Adipose tissue (tissue), 3 donors: ENCODE measurements around the gene TTC9C. TPM values are rescaled to one million over a fixed set of nuclear protein-coding genes. Genes with fewer than 3 reads are reported as not detected.
A peak's percentile ranks its signal among the peaks of the same experiment; 100 is the strongest.
"Not testable (repeated sequence)": the region's sequence is repeated elsewhere in the genome, so short reads cannot be mapped to it uniquely, and the experiment has no call there.

ENCODE experiments used
- H3K27ac ChIP-seq: one replicate; pipeline ENCODE4 v1.5.1; 2013; ENCODE audit warnings: low read depth, low read length
- WGBS, 3 donors: extraction: QIAGEN DNeasy Blood & Tissue Kit; methylation state at CpG; one replicate each; pipeline ENCODE4 v1.1.7; 2013; 5-methylcytosine and 5-hydroxymethylcytosine counted together
- polyA plus RNA-seq, 3 donors: library from polyadenylated mRNA; stranded (reverse); fragments of 200-250 nt; gene quantifications; one replicate each; pipeline ENCODE4 v1.2.3, GENCODE V29; 2013
- donor health status: healthy with polysubstance abuse.
- donor health status: Bipolar disorder and iron deficiency.
- donor health status: healthy.

The TTC9C gene, protein sequence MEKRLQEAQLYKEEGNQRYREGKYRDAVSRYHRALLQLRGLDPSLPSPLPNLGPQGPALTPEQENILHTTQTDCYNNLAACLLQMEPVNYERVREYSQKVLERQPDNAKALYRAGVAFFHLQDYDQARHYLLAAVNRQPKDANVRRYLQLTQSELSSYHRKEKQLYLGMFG
- 10 to 100 TPM; 15.1 to 30.1 (median 16.2) TPM for polyA plus RNA-seq

DNA sequence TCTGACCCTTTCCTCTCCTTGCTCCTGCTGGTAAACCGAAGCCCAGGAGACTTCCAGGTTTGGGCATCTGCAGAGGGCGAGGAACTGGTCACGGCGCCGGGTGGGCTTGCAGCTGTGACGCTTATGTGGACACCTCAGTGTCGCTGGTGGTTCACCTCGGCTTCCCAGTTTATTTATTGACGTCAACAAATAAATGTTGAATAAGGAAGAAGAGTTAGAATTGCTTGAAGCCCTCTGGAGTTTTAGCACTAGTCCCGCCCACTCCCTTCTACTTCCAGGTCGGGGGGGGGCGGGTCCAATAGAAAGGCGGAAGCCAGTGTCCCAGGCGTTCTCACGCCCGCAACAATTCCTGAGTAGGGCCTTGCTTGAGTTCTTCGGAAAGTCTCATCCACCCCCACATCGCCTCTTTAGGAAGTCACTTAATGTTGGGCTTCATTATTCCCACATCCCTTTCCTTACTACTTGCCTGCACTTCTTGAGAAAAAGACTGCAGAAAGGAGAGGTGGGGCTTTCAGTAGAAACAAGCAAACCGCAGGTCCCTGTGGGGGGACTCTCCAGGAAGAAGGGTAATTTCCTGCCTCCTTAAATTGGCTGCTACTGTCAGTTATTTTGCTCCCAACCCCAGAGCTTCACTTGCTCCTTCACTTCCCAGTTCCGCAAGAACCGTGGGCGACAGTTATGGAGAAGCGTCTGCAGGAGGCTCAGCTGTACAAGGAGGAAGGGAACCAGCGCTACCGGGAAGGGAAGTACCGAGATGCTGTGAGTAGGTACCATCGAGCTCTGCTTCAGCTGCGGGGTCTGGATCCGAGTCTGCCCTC, at the start of gene TTC9C:
Gene TTC9C (plus strand): TSS at position 316 of the 818 bp plus-strand sequence. CDS start 363 bp downstream, at position 679.
- WGBS, 3 donors = 0% methylated on average over 29 of the region's 29 CpGs
- H3K27ac ChIP-seq = peak within 1 kb of the TSS; percentile 86

DNA sequence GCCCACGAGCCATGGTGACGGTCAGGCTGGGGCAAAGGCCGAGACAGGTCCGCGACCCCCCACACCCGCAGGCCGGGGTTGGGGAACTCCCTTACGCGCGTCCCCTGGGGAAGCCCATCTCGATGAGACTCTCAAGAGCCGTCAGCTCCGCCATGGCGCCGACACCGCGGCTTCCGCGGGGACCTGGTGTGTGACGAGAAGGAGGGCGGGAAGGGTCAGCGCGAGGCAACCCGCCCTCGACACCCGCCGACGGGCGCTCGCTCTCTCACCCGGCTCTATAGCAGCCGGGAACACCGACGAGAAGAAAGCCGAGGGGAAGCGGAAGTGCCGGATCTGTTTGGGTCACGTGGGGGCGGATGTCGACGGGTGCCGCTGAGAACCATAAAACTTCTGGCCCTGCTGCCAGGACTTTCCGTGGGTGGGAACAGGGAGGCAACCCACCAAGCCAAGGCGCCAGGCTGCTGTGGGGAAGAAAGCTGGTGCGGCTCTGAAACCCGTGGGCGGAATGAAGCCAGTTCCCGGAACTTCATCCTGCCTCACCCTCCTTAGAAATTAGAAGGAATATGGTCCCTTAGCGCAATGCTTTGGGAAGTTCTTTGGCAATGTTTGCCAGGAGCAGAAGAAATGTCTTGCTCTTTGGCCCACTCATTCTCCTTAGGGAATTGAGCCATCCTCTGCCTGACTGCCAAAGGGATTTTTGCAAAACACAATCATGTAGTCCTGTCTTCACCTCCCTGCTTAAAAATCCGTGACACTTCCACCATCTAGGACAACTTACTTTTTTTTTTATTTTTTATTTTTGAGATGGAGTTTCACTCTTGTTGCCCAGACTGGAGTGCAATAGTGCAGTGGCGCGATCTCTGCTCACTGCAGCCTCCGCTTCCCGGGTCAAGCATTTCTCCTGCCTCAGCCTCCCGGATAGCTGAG, 49.3 kb upstream of the TTC9C start, which contains the start of gene UBXN1:
Gene UBXN1 (minus strand): TSS at position 304 of the 927 bp plus-strand sequence. CDS start 150 bp downstream, at position 154.
- H3K27ac ChIP-seq = peak within 1 kb of the TSS; percentile 68
- WGBS, 3 donors = 4 to 7% (median 5%) methylated on average over 43 to 55 of the region's 55 CpGs

DNA sequence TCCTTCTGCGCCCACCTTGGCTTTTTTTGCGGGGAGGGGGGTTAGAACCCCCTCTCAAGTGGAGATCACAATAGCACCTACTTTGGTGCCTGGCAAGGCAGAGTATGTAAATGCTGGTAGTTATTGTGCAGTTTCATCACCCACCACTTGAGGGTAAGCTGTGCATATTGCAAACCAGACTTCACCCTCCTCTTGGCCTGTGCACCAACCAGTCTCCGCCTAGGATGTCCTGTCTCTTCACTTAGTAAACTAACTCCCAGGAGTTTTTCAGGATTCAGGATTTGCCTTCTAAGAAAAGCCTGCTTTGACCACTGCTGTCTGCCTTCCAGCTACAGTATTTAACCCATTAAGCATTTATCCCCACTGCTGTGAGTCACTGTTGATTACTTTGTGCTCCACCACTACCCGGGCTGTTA, 47.5 kb upstream of the TTC9C start:
- H3K27ac ChIP-seq = no peak overlapping the region
- WGBS, 3 donors = 36 to 40% (median 39%) methylated on average over 4 of the region's 4 CpGs

DNA sequence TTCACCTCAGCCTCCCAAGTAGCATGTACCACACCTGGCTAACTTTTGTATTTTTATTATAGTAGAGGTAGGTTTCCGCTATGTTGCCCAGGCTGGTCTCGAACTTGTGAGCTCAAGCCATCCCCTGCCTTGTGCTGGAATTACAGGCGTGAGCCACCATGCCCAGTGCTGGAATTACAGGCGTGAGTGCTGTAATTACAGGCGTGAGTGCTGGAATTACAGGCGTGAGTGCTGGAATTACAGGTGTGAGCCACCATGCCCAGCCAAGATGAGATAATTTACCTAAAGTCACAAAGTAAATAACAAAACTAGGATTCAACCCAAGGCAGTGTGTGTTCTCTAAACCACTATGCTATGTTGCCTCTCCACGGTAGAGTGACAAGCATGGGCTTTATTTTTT, 45.8 kb upstream of the TTC9C start:
- H3K27ac ChIP-seq = no peak overlapping the region
- WGBS, 3 donors = 64 to 95% (median 84%) methylated on average over 7 of the region's 7 CpGs

DNA sequence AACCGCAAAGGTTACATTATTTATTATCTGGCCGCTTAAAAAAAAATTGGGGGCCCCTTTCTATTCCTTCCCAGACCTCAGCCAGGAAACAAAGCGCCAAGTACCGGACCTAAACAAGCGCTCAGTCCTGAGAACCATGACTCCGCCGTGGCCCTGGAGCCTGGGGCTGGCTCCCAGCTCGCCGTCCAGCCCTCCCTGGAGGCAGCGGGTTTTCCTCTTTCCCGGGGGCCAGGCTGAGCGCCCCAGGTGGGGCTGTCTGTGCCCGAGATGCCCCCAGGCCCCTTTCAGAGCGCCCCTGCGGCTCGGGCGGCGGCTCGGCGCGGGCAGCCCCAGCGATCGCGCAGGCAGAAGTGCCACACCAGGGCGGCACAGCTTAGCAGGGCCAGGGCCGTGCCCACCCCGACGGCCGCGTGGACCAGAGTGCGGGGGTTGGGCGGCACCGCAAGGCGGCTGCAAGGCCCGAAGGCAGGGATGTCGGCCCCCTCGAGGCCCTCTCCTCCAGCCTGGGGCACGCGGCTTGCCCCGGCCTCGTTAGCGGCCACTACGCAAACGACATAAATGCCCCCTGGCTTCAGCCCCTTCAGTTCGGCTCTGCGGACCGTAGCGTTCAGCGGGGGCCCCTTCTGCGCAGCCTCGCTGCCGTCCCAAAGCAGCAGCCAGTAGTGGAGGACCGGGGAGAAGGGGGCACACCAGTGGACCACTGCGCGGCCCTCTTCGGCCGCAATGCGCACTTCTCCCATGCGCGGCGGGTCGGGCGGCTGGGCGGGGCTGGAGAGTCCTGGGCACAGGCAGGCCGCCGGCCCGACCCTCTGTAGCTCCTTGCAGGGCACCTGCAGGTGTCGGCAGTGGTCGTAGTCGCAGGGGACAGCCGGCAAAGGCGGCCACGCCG, 40.5 kb upstream of the TTC9C start:
- H3K27ac ChIP-seq = no peak overlapping the region
- WGBS, 3 donors = 37 to 44% (median 40%) methylated on average over 70 to 74 of the region's 74 CpGs

DNA sequence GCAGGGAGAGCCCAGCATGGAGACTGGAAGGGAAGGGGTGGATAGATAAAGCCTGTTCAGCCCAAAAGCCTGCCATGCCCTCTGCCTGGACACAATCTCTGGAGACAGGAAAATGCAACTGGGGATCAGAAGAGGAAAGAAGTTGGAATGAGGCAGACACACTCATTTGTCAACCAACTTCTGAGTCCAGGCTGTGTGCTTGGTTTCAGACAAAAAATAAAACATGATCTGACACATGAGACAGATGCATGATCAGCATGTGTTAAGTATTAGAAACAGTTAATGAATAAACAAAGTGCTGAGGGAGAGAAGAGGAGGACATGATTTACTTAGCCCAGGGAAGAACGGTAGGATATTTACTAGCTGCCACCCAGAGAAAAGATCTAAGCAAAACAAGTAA, 39.8 kb upstream of the TTC9C start:
- WGBS, 3 donors = 16 to 61% (median 45%) methylated on average over 1 of the region's 1 CpG
- H3K27ac ChIP-seq = no peak overlapping the region

DNA sequence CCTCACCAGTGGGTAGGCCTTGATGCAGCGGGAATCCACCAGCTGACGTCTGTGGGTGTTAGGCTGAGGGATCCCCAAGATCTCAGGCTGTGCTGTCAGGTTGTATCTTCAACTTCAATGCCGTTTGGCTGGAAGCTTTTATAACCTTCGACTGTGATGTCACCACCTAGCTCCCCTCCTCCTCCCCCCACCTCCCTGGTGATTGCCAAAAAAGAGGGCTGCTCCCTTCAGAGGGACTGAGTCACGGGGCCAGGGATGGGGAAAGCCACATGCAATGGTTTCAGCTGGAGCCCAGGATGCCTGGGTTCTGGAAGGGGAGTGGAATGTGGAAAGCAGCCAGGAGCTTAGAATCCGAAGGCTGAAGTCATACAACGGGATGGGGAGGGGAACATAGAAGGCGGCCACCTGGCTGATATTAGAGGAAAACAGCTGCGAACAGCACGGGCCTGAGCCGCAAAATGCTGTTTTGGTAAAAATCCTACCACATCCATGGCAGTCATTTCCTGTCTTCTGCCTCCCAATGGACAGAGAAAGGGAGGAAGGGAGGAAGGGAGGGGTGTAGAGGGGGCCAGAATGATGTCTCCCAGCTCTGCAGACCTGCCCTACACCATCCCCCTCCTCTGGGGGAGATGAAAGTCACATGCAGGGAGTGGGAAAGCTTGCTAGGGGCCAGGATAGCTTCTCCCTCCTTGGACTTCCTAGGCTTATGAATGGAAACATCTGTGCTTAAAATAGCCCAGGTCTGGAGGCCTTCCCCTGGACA, 38.7 kb upstream of the TTC9C start, which contains the start of gene LRRN4CL:
Gene LRRN4CL (minus strand): TSS at position 110 of the 763 bp plus-strand sequence. CDS start 1,022 bp downstream, outside the sequence.
- WGBS, 3 donors = 44 to 46% (median 45%) methylated on average over 11 of the region's 11 CpGs
- no peak within 1 kb of the TSS for H3K27ac ChIP-seq

DNA sequence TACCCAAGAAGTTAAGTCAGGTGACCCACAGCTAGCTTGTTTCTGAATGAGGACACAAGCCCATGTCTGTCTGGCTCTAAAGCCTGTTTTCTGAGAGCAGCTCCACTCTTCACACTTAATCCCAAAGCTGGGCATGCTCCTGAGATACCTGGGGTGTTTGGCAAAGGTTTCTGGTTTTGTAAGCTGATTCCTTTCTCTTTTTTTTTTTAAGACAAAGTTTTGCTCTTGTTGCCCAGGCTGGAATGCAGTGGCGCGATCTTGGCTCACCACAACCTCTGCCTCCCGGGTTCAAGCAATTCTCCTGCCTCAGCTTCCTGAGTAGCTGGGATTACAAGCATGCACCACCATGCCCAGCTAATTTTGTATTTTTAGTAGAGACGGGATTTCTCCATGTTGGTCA, 34.7 kb upstream of the TTC9C start:
- WGBS, 3 donors = 71 to 100% (median 90%) methylated on average over 3 to 4 of the region's 4 CpGs
- not testable (repeated sequence) for H3K27ac ChIP-seq

DNA sequence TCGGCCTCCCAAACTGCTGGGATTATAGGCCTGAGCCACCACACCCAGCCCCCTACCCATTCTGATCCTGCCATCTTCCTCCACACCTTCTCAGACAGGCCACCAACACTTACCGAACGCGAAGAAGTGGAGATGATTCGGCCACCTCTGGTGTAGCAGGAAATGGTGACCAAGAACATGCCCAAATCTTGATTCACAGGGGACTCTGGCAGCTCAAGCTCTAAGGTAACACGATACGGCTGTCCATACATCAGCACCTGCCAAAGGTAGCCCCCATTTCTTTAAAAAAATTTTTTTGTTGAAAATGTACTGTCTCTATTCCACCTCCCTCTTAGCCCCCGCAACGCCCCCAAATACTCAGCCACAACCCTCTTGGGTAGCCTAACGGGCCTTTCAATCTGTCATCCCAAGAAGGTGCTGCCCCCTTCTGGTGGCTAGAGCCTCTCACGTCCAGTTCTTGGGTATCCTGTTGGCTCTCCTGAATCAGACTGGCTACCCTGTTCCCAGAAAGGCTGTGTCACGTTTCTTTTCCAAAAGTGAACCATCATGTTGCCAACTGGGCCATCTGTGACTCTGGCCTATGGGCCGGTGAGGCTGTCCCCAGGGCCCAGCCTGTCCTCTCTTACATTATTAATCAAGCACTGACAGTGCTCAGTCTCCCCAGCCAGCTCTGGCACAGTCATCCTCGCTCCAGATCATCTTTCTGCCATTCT, 33.7 kb upstream of the TTC9C start:
- 39 to 55% (median 42%) methylated on average over 14 of the region's 14 CpGs for WGBS, 3 donors
- H3K27ac ChIP-seq = no peak overlapping the region

DNA sequence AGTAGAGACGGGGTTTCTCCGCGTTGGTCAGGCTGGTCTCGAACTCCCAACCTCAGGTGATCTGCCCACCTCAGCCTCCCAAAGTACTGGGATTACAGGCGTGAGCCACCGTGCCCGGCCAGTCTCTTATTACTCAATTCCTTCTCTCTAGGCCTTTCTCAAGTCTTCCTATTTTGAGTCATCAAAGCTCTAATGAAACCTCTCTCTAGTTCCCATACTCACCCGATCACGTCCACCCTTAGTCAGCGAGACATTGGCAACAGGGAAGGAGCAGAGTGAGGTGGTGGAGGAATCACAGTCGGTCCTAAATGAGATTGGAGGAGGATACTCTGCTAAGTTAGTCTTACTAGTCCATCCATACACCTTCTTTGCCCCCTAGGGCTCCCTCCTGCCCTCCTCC, 26.0 kb upstream of the TTC9C start:
- WGBS, 3 donors = 67 to 90% (median 71%) methylated on average over 8 to 11 of the region's 11 CpGs
- H3K27ac ChIP-seq = no peak overlapping the region

DNA sequence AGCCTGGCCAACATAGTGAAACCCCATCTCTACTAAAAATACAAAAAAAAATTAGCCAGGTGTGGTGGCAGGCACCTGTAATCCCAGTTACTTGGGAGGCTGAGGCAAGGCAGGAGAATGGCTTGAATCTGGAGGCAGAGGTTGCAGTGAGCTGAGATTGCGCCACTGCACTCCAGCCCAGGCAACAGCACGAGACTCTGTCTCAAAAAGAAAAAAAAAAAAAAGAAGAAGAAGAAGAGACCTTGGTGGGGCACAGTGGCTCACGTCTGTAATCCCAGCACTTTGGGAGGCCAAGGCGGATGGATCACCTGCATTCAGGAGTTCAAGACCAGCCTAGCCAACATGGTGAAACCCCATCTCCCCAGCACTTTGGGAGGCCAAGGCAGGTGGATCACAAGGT, 24.4 kb upstream of the TTC9C start:
- WGBS, 3 donors = 73 to 100% (median 87%) methylated on average over 4 of the region's 4 CpGs
- not testable (repeated sequence) for H3K27ac ChIP-seq

DNA sequence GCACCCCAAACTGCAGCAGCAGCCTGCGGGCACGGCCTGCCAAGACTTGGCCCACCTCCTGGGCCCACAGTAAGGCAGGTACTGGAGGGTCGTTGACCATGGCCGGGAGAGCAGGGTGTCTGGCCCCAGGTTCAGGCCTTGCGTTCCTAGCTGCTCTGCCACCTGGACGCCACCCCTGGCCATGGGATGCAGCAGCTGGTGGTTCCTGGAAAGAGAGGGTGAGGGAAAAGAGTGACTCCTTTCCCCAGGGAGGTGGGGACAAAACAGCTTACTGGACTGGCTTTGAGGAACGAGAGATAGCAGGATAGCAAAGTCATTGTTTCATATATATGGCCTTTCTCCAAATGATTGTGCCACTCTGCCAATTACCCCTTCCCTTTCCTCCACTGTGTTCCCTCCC, 22.9 kb upstream of the TTC9C start:
- 23 to 60% (median 56%) methylated on average over 7 of the region's 7 CpGs for WGBS, 3 donors
- H3K27ac ChIP-seq = no peak overlapping the region

DNA sequence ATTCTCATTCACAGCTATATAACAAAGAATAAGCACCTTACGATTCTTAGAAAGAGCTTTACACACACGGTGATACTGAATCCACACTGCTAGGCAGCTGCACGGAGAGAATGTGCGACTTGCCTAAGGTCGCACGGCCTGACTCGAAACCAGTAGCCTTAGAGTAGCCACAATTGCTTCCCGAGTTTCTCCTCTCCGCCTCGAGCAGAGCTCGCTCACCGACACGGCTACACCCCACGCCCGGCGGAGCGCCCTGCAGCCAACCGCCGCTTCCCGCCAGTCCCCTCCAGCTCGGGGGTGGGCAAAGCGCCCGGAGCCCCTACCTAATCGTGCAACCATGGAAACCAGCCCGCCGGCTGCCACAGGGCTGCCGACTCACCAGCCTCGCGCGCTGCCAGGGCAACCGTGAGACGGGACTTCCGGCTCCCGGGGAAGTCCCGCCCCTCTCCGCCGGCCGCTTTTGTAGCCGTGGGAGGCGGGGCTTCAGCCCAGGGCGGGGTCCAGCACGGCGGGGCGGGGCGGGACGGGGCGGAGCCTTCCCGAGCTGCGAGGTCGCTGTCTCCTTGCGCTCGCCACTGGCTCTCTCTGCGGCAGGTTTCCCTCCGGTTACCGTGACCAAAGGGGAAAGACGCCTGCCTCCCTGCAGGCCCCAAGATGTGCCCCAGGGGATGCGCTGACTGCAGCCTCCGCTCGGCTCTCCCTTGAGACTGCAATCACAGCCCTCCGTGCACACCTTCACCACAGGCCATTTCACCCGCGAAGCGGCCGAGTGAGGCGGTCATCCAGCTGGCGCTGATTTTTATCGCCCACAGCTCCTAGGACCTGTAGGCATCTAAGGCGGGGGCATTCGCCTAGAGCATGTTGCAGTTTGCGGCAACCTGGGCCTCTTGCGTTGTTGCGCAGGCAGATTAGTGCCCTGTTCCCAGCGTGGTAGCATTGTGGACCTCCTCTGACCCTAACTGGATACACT, 22.1 kb upstream of the TTC9C start:
- WGBS, 3 donors = 3 to 6% (median 6%) methylated on average over 58 to 73 of the region's 73 CpGs
- H3K27ac ChIP-seq = no peak overlapping the region

DNA sequence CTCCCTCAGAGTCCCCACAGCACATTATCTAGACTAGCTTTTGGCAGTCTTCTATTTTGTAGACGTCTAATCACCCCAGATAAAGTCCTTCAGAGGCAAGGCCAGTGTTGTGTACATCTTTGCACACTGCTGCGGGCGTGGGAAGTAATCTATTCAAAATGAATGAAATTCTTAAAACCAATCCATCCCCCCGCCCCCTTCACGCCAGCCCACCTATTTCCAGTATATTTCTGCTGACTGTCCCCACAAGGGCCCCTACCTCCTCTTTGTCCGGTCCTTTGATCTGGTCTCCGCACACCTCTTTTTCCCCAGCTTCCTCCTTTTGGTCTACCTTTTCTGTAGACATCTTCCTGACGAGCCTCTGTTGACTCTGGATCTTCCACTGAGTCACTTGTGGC, 21.4 kb upstream of the TTC9C start:
- WGBS, 3 donors = 55 to 87% (median 81%) methylated on average over 8 of the region's 8 CpGs
- no peak overlapping the region for H3K27ac ChIP-seq

DNA sequence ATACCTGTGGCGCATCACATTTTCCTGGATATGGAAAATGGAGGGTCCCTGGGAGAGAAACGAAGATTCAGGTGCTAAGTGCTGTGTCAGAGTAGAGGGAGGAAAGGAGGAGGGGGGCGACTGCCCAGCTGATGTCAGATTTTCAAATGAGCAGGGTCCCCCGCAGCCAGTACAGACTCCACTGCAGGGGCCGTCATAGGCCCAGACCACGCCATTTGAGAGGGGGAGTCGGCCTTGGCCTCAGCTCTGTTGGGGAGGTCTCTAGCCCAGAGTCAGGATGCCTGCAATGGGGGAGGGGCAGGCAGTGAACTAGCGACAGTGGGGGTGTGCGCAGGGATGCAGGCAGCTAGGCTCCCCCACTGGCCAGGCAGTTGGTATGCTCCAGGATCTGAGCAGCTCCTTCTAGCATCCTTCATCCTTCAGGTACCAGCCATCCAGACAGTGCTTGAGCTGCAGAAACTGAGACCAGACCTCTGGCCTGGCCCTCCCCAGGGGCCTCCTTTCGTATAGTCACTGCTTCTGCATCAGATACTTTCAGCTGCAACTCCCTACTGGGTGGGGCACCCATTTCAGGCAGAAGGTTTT, 20.9 kb upstream of the TTC9C start, which contains the start of the genes BSCL2 and GNG3:
Gene BSCL2 (minus strand): TSS at position 148 of the 585 bp plus-strand sequence. CDS start 229 bp downstream, outside the sequence.
Gene GNG3 (plus strand): TSS at position 400 of the 585 bp plus-strand sequence. CDS start 620 bp downstream, outside the sequence.
- H3K27ac ChIP-seq = no peak within 1 kb of the TSS
- 80 to 83% (median 81%) methylated on average over 10 of the region's 10 CpGs for WGBS, 3 donors
